Measurements from ENCODE around the gene PNPLA2. TPM values are rescaled to one million over a fixed set of nuclear protein-coding genes. Genes with fewer than 3 reads are reported as not detected.

The PNPLA2 gene
- total RNA-seq, 4 donors from 2014 or later, result 256 to 543 (median 355) TPM

- no peak for TF ChIP-seq CTCF (IDR thresholded peaks at IDR 0.05)
- ATAC-seq (ENCODE audit: low FRiP score) (peak; percentile 55), DNase-seq (ENCODE audit: low spot score) (peak; percentile 79)
Observed at GRCh38 chr11:844693-845644, 26.3 kb downstream of the PNPLA2 start.

- ATAC-seq (ENCODE audit: low FRiP score), result no peak
- no peak for TF ChIP-seq CTCF (IDR thresholded peaks at IDR 0.05)
- no peak for DNase-seq (ENCODE audit: low spot score)
Observed at GRCh38 chr11:845872-846495, 27.3 kb downstream of the PNPLA2 start.

- no peak for TF ChIP-seq CTCF (IDR thresholded peaks at IDR 0.05)
- ATAC-seq (ENCODE audit: low FRiP score), result no peak
Observed at GRCh38 chr11:846496-847098, 27.9 kb downstream of the PNPLA2 start.

GRCh38 chr11:847876-848275 is 29.2 kb downstream of the PNPLA2 start:
- ATAC-seq (ENCODE audit: low FRiP score) (no peak), DNase-seq (ENCODE audit: low spot score) (no peak)
- TF ChIP-seq CTCF (IDR thresholded peaks at IDR 0.05), result no peak

More at GRCh38 chr11:846496-847098, 27.9 kb downstream of the PNPLA2 start:
- no peak for DNase-seq (ENCODE audit: low spot score)

GRCh38 chr11:848380-848931 is 29.7 kb downstream of the PNPLA2 start:
- no peak for ATAC-seq (ENCODE audit: low FRiP score)
- TF ChIP-seq CTCF (IDR thresholded peaks at IDR 0.05), result peak in 1 of 3 donors; percentile 42
- no peak for DNase-seq (ENCODE audit: low spot score)

- DNase-seq (ENCODE audit: low spot score) (no peak), ATAC-seq (ENCODE audit: low FRiP score) (no peak)
- no peak for TF ChIP-seq CTCF (IDR thresholded peaks at IDR 0.05)
Observed at GRCh38 chr11:849104-849824, 30.6 kb downstream of the PNPLA2 start.
